CD1c-positive myeloid dendritic cell (primary cell): ENCODE measurements around the gene MCUB.

ENCODE experiments used
- DNase-seq: peaks from one replicate; pipeline ENCODE4 v3.0.0-alpha.2; 2016; ENCODE audit errors: extremely low spot score

Gene MCUB

DNA sequence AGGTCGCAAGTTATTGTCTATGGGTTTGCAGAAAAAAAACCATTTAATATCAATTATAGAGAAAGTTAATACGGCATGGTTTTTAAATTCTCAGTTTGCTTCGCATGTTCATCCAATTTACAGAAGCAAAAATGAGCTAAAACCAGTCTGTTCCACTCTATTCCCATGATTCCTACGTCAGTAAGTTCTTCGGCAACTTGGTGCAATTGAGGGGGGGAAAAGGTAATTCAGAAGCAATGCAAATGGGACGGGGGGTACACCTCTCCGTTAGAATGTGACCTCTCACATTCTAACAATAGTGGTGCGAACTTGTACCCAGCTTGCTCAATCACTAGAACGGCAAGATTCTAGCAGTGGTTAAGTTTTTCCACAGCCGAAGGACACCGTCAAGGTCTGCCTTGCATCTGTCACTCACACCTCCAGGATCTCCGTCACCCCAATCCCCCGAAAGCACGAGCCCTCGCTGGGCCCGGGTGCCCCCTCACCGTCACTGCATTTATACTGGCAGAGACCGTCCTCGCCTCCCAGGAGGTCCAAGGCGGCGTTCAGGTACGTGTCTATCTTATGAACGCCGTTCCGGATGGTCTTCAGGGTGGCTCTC lies 169.2 kb downstream of the MCUB start:
- DNase-seq = no peak

DNA sequence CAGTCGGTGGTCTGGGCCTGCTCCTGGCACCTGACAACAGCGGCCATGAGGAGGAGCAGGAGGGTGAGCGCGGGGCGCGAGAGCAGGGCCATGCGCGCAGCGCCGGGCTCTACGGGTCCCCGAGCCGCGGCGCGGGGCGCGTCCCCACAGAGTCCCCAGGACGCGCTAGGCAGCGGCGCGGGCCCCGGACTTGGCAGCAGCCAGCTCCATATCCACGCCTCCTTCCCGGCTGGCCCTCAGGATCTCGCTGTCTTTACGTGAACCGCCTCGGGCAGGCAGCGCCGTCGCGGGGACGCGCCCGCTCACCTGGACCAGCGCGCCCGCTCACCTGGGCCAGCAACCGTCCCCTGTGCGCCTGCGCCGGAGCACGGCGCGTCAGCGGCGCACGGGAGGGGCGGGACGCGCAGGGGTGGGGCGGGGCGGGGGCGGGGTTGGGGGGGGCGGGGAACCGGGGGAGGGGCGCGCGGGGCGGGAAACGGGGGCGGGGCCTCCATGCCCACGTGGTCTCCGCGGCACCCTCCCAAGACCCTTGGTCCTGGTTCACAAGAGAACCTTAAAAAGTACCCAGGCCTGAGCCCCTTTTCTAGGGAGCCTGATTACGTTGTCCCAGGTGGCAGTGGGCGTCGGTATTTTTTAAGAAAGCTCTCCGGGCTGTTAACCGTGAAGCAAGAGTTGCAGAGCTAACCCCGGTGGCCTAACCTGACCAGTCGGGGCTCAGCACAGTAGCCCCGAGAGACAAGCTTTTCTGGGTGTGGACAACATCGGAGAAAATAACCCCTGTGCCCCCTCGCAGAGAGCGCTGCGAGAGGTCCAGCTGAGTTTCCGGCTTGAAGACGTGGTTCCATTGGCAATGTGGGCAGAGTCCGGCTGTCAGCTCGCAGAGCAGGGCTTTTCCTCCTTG lies 169.9 kb downstream of the MCUB start, which contains the start of gene PLA2G12A:
TSS of gene PLA2G12A (minus strand) at position 353 of the 901 bp plus-strand sequence. CDS start at position 92, 261 bp downstream.
- DNase-seq = peak; percentile 67

DNA sequence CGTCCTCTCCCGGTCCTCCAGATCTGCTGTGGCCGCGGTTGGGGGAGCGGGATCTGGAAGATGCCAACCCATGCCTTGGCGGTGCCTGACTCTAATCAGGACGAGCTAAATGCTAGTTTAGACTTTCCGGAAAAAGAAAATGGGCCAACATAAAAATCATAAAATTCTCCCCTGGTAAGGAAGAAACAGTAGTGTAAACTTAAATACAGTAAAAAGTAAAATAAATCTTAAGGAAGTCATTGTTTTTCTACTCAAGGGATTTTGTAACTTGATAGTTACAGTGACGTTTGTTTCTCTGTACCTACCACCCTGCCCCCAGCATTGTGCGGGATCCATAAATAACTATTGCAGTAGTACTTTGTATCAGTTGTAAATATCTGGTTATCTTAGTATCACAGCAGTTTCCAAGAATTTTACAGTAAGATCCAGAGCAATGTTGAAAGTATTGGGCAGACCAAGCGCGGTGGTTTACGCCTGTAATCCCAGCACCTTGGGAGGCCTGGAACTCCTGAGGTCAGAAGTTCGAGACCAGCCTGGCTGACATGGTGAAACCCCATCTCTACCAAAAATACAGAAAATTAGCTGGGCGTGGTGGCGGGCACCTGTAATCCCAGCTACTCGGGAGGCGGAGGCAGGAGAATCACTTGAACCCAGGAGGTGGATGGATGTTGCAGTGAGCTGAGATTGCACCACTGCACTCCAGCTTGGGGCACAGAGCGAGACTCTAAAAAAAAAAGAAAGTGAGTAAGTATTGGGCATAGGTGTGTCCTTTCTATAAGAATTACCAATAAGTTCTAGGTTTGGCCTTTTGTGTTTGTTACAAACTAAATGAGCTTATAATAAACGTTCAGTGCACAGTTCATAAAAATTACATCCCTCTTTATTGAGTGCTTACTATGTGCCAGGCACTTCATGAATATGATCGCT lies 170.8 kb downstream of the MCUB start:
- DNase-seq = no peak

DNA sequence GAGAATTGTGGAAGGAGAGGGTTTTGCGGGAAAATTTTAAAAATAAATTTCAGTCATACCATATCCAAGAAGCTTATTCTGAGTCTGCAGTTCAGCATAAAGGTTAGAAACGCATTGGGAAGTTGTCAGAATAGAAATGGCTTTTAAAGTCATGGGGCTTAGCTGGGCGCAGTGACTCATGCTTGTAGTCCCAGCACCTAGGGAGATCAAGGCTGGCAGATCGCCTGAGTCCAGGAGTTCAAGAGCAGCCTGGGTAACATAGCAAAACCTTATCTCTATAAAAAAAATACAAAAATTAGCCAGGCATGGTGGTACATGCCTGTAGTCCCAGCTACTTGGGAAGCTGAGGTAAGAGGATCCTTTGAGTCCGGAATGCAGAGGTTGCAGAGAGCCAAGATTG lies 173.7 kb downstream of the MCUB start:
- DNase-seq = no peak

DNA sequence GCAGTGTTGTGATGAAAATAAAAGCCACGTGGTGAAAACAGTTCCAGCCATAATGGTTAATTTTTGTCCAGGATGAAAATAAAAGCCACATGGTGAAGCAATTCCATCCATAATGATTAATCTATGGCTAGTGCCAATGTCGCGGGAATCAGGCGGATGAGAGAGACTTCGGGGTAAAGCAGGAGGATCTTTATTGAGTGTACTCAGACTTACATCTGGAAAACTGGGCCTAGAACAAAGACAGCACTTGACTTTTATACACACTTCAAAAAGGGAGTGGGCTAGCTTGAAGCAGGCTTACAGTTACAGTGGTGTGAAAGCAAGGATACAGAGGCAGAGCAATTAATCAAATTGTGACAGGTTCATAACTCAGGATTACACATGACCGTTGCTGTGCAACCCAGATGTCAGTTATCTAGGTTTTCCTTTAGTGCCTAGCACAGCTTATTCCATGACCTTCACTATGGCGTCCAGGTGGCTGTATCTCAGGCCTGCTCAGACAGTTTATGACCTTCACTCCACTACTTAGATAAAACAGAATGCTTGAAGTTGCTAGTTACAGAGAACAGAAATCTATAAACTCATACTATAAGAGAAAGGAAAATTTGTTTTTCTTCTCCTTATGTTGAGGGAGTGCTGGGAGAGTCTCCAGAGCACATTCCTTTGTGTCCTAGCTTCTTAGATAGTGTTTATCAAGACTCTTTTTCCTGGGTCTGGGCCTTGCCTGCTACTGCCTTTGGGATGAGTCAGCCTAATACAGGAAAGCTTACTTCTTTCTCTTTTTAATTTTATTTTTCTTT lies 175.7 kb downstream of the MCUB start:
- no peak for DNase-seq
